NT2/D1 (cell line): ENCODE measurements around the gene EFHC1.

ENCODE experiments used
- SUZ12 ChIP-seq: IDR thresholded peaks from 2 replicates; pipeline ENCODE4 v1.6.1; 2011; ENCODE audit not compliant: insufficient read length, insufficient read depth; ENCODE audit errors: extremely low read depth
- YY1 ChIP-seq: IDR thresholded peaks from 2 replicates; pipeline ENCODE4 v1.6.1; 2011; ENCODE audit not compliant: insufficient read length, insufficient read depth
- ZNF274 ChIP-seq: IDR thresholded peaks from 2 replicates; pipeline ENCODE4 v1.6.1; 2011; ENCODE audit warnings: mild to moderate bottlenecking, low read depth, low read length

- TF ChIP-seq YY1 (no peak), SUZ12 (no peak), ZNF274 (no peak)
These were observed 86.3 kb downstream of the EFHC1 start for GRCh38 chr6:52506476-52506875.
